ENCODE data around the gene ANKRD33. TPM values are rescaled to one million over a fixed set of nuclear protein-coding genes. Genes with fewer than 3 reads are reported as not detected.

The ANKRD33 gene
- total RNA-seq, 1 donor from 2014 or later: 0.22 TPM

DNA sequence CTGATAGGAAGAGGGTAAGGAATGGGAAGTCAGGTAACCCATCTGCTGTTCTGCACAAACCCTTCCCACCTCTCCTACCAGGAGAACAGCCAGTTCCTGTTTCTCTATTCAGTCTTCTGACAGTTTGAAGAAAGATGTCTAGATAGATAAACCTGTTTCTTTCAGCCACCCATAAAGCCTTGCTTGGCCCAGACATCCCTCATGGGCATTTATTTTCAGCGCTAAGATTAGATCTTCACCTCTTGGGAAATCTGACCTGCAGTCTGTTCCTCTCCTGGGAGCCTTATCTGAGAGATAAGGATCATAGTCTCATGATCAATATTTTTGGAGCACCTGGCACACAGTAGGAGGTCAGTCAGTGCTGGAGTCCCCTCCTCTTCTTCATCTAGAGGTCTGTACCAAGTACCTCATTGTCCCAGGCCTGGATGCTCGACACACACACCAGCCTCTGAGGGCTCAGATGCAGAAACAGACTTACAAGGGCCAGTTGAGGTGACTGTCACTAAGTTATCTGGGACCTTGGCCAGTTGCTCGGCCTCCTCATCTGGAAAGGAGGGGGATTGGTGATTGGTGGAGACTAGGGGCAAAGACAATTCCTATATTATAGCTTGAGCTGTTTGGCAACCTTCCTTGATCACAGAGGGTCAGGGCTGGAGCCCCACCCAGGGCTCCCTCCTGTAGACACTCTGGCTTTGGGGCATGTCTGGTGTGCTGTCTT is 37.6 kb downstream of the ANKRD33 start:
- H3K36me3 Mint-ChIP-seq: no peaks in the 10 kb centered on the region
- peaks cover 10% of the 10 kb centered on the region for H3K27me3 Mint-ChIP-seq (ENCODE audit: low read depth)
- no peak for DNase-seq (ENCODE audit: low spot score in 2 of 2, unreplicated experiment in 2 of 2)
- H3K9me3 Mint-ChIP-seq: no peaks in the 10 kb centered on the region
- TF ChIP-seq CTCF (IDR thresholded peaks at IDR 0.05; ENCODE audit: unreplicated experiment): no peak
- no peak overlapping the region for H3K27ac Mint-ChIP-seq
- no peak overlapping the region for H3K4me3 Mint-ChIP-seq
- H3K4me1 Mint-ChIP-seq: peaks cover 8% of the 10 kb centered on the region

DNA sequence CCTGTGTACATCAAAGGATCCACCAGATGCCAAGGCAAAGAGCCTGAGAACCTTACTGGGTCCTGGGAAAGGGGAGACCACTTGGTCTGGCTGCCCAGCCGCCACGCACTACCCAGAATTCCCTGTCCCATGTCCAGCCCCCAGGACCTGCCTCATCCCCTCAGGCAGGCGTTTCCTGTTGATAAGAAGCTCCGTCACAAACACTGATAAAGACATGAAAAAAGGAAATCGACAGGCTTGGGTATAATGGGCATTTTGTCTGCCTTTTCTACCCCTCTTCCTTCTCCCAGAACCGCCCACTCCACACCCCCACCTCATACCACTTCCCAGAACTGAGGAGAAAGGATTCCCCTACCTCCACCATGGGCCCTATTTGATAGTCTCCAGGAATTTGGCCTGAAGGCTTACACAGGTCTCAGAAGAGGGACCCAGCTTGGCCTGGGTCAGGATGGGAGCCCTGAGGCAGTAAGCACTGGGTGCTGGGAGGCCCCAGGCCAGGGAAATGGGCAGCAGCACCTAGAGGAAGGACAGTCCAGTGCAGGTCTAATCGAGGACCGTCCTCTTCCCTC is 38.2 kb downstream of the ANKRD33 start:
- no peak for TF ChIP-seq CTCF (IDR thresholded peaks at IDR 0.05; ENCODE audit: unreplicated experiment)
- no peaks in the 10 kb centered on the region for H3K9me3 Mint-ChIP-seq
- no peak for DNase-seq (ENCODE audit: low spot score in 2 of 2, unreplicated experiment in 2 of 2)
- H3K4me3 Mint-ChIP-seq: no peak overlapping the region
- peaks cover 10% of the 10 kb centered on the region for H3K27me3 Mint-ChIP-seq (ENCODE audit: low read depth)
- no peaks in the 10 kb centered on the region for H3K36me3 Mint-ChIP-seq
- no peak overlapping the region for H3K27ac Mint-ChIP-seq
- H3K4me1 Mint-ChIP-seq: peaks cover 8% of the 10 kb centered on the region

GRCh38 chr12:51926718-51927117 is 38.8 kb downstream of the ANKRD33 start:
- Mint-ChIP-seq H3K9me3 (no peaks in the 10 kb centered on the region), H3K27me3 (ENCODE audit: low read depth) (peaks cover 10% of the 10 kb centered on the region), H3K36me3 (no peaks in the 10 kb centered on the region), H3K4me3 (no peak overlapping the region), H3K27ac (no peak overlapping the region), H3K4me1 (peaks cover 6% of the 10 kb centered on the region)
- TF ChIP-seq CTCF (IDR thresholded peaks at IDR 0.05; ENCODE audit: unreplicated experiment): peak; percentile 63
- no peak for DNase-seq (ENCODE audit: low spot score in 2 of 2, unreplicated experiment in 2 of 2)

GRCh38 chr12:51932218-51933076 is 44.5 kb downstream of the ANKRD33 start:
- H3K36me3 Mint-ChIP-seq: no peaks in the 10 kb centered on the region

DNA sequence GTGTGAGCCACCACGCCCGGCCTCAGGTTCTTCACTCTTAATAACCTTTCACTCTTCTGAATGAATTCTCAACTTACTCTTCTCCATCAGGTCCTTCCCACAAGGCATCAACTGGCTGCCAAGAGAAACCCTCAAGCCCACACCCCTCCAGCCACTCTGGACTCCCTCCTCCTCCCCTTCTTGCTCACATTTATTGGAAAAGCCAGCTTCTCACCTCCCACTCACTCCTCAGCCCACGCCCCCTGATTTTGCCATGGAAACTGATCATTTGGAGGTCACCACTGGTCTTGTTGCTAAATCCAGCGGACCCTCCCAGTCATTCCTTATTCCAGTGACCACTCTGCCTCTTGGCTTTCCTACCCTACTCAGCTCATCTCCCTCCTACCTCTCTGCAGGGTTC is 46.2 kb downstream of the ANKRD33 start:
- no peak for TF ChIP-seq CTCF (IDR thresholded peaks at IDR 0.05; ENCODE audit: unreplicated experiment)
- Mint-ChIP-seq H3K4me1 (peaks cover 5% of the 10 kb centered on the region), H3K36me3 (no peaks in the 10 kb centered on the region), H3K9me3 (no peaks in the 10 kb centered on the region), H3K4me3 (no peak overlapping the region), H3K27ac (no peak overlapping the region), H3K27me3 (ENCODE audit: low read depth) (peaks cover 1% of the 10 kb centered on the region)
- DNase-seq (ENCODE audit: low spot score in 2 of 2, unreplicated experiment in 2 of 2): no peak

More at GRCh38 chr12:51932218-51933076, 44.5 kb downstream of the ANKRD33 start:
- peaks cover 5% of the 10 kb centered on the region for H3K4me1 Mint-ChIP-seq
- TF ChIP-seq CTCF (IDR thresholded peaks at IDR 0.05; ENCODE audit: unreplicated experiment): no peak
- no peak overlapping the region for H3K27ac Mint-ChIP-seq
- H3K9me3 Mint-ChIP-seq: no peaks in the 10 kb centered on the region
- no peak overlapping the region for H3K4me3 Mint-ChIP-seq
- no peak for DNase-seq (ENCODE audit: low spot score in 2 of 2, unreplicated experiment in 2 of 2)
- H3K27me3 Mint-ChIP-seq (ENCODE audit: low read depth): peaks cover 1% of the 10 kb centered on the region

Measured in mesothelial cell of epicardium (in vitro differentiated cells).